Neural cell (in vitro differentiated cells): ENCODE results near the gene ST6GALNAC3. TPM values are rescaled to one million over a fixed set of nuclear protein-coding genes. Genes with fewer than 3 reads are reported as not detected.

Experiments
- H2AFZ ChIP-seq: fragments of 200-600, 300-800 bp; sonication (generic), shearing (Covaris generic); 2 replicates; pipeline ENCODE4 v1.6.0; 2014; ENCODE audit warnings: low read depth, mild to moderate bottlenecking, antibody characterized with exemption, low read length, moderate library complexity
- H3F3A ChIP-seq: fragments of 200-600 bp; shearing (Covaris generic); 2 replicates; pipeline ENCODE4 v1.6.1; 2016; ENCODE audit warnings: mild to moderate bottlenecking, moderate library complexity, mixed read lengths, antibody characterized with exemption, low read length; ENCODE audit not compliant: insufficient read depth, poor library complexity, severe bottlenecking
- H3K27ac ChIP-seq: fragments of 200-600, 300-800 bp; sonication (generic), shearing (Covaris generic); 2 replicates; pipeline ENCODE4 v1.5.1; 2014; ENCODE audit warnings: mild to moderate bottlenecking, low read length, moderate library complexity
- H3K27me3 ChIP-seq: fragments of 300-800, 200-600 bp; sonication (generic), shearing (Covaris generic); 2 replicates; pipeline ENCODE4 v1.6.0; 2014; ENCODE audit warnings: mild to moderate bottlenecking, low read depth, low read length, moderate library complexity; ENCODE audit not compliant: insufficient read depth
- H3K36me3 ChIP-seq: fragments of 300-800, 200-600 bp; sonication (generic), shearing (Covaris generic); 2 replicates; pipeline ENCODE4 v1.5.1; 2014; ENCODE audit warnings: mild to moderate bottlenecking, antibody characterized with exemption, low read length, moderate library complexity; ENCODE audit not compliant: insufficient read depth
- H3K4me2 ChIP-seq: fragments of 300-800, 200-600 bp; sonication (generic), shearing (Covaris generic); 2 replicates; pipeline ENCODE4 v1.6.0; 2014; ENCODE audit warnings: mild to moderate bottlenecking, low read length
- H3K4me3 ChIP-seq: fragments of 300-800, 200-600 bp; sonication (generic), shearing (Covaris generic); 2 replicates; pipeline ENCODE4 v1.5.1; 2014; ENCODE audit warnings: mild to moderate bottlenecking, low read length, moderate library complexity
- H3K79me2 ChIP-seq: fragments of 200-600 bp; shearing (Covaris generic); replicated peaks from 2 replicates; pipeline ENCODE4 v1.6.0; 2014; ENCODE audit warnings: mild to moderate bottlenecking, low read length, moderate library complexity; ENCODE audit not compliant: insufficient read depth
- H3K9ac ChIP-seq: fragments of 300-800, 200-600 bp; sonication (generic), shearing (Covaris generic); 2 replicates; pipeline ENCODE4 v1.6.1; 2016; ENCODE audit warnings: mild to moderate bottlenecking, low read length, mixed read lengths
- H3K9me2 ChIP-seq: fragments of 200-600 bp; shearing (Covaris generic); 2 replicates; pipeline ENCODE4 v1.6.1; 2016; ENCODE audit warnings: mild to moderate bottlenecking, low read length, mixed read lengths; ENCODE audit not compliant: insufficient read depth
- H3K9me3 ChIP-seq: fragments of 200-600, 300-800 bp; sonication (generic), shearing (Covaris generic); 2 replicates; pipeline ENCODE4 v1.6.1; 2016; ENCODE audit warnings: mild to moderate bottlenecking, mixed run types, low read length, moderate library complexity, mixed read lengths
- H4K20me1 ChIP-seq: fragments of 200-600 bp; shearing (Covaris generic); 2 replicates; pipeline ENCODE4 v1.6.1; 2016; ENCODE audit warnings: mild to moderate bottlenecking, mixed run types; ENCODE audit not compliant: insufficient read depth
- CTCF ChIP-seq: fragments of 450-650 bp; IDR thresholded peaks from 2 replicates; pipeline ENCODE4 v1.5.1; 2014; ENCODE audit warnings: antibody characterized with exemption, mild to moderate bottlenecking, moderate library complexity; ENCODE audit not compliant: poor library complexity, severe bottlenecking
- EP300 ChIP-seq: fragments of 450-650 bp; conservative IDR thresholded peaks from 2 replicates; pipeline ENCODE4 v1.6.1; 2014; ENCODE audit warnings: antibody characterized with exemption, mild to moderate bottlenecking, moderate library complexity; ENCODE audit not compliant: poor library complexity, severe bottlenecking
- EZH2 ChIP-seq: fragments of 200-600, 300-800 bp; shearing (Covaris generic), sonication (generic); IDR thresholded peaks from 2 replicates; pipeline ENCODE4 v1.6.1; 2014; ENCODE audit warnings: antibody characterized with exemption, low read length, borderline replicate concordance, mild to moderate bottlenecking; ENCODE audit not compliant: insufficient read depth, poor library complexity, severe bottlenecking
- MXI1 ChIP-seq: fragments of 450-650 bp; conservative IDR thresholded peaks from 2 replicates; pipeline ENCODE4 v1.6.1; 2014; ENCODE audit warnings: antibody characterized with exemption, mild to moderate bottlenecking; ENCODE audit not compliant: poor library complexity, severe bottlenecking
- POLR2AphosphoS5 ChIP-seq: IDR thresholded peaks from 2 replicates; pipeline ENCODE4 v1.6.1; 2012
- RAD21 ChIP-seq: fragments of 450-650 bp; conservative IDR thresholded peaks from 2 replicates; pipeline ENCODE4 v1.6.1; 2014; ENCODE audit warnings: antibody characterized with exemption, mild to moderate bottlenecking, moderate library complexity
- REST ChIP-seq: IDR thresholded peaks from 2 replicates; pipeline ENCODE4 v1.6.1; 2012; ENCODE audit warnings: borderline replicate concordance
- SMC3 ChIP-seq: fragments of 450-650 bp; conservative IDR thresholded peaks from 2 replicates; pipeline ENCODE4 v1.6.1; 2014; ENCODE audit warnings: antibody characterized with exemption, mild to moderate bottlenecking, moderate library complexity; ENCODE audit not compliant: poor library complexity
- TAF1 ChIP-seq: IDR thresholded peaks from 2 replicates; pipeline ENCODE4 v1.6.1; 2012; ENCODE audit warnings: low read depth
- polyA plus RNA-seq: library from polyadenylated mRNA; depleted of rRNA; stranded (reverse); fragments of >200 nt; gene quantifications from 2 replicates; pipeline ENCODE4 v1.2.3, GENCODE V29; 2014

The ST6GALNAC3 gene
- polyA plus RNA-seq, 1 donor from 2014 or later: 3.6 TPM

GRCh38 chr1:76492752-76493430 is 418.3 kb downstream of the ST6GALNAC3 start:
- H3K9me2 ChIP-seq: no peaks in the 10 kb centered on the region
- H3F3A ChIP-seq: no peaks in the 10 kb centered on the region
- H3K79me2 ChIP-seq: no peaks in the 10 kb centered on the region
- H4K20me1 ChIP-seq: no peaks in the 10 kb centered on the region
- H3K4me2 ChIP-seq: no peak overlapping the region
- no peaks in the 10 kb centered on the region for H3K36me3 ChIP-seq
- H3K27me3 ChIP-seq: no peaks in the 10 kb centered on the region
- no peak overlapping the region for H3K4me3 ChIP-seq
- no peak overlapping the region for H3K27ac ChIP-seq
- H2AFZ ChIP-seq: no peak overlapping the region
- no peaks in the 10 kb centered on the region for H3K9me3 ChIP-seq
- no peak overlapping the region for H3K9ac ChIP-seq
- TF ChIP-seq REST (no peak), RAD21 (no peak), MXI1 (no peak), TAF1 (no peak), CTCF (no peak)

- H4K20me1 ChIP-seq: no peaks in the 10 kb centered on the region
- H3K9ac ChIP-seq: no peak overlapping the region
- no peaks in the 10 kb centered on the region for H3K27me3 ChIP-seq
- no peaks in the 10 kb centered on the region for H3K36me3 ChIP-seq
- H3K9me2 ChIP-seq: no peaks in the 10 kb centered on the region
- no peaks in the 10 kb centered on the region for H3K79me2 ChIP-seq
- no peaks in the 10 kb centered on the region for H3K9me3 ChIP-seq
- H2AFZ ChIP-seq: no peak overlapping the region
- H3K4me2 ChIP-seq: no peak overlapping the region
- no peak overlapping the region for H3K27ac ChIP-seq
- no peaks in the 10 kb centered on the region for H3F3A ChIP-seq
- TF ChIP-seq EP300 (no peak), EZH2 (no peak), SMC3 (no peak), MXI1 (no peak), RAD21 (no peak), REST (no peak), POLR2AphosphoS5 (no peak), CTCF (no peak), TAF1 (no peak)
- H3K4me3 ChIP-seq: no peak overlapping the region
These were observed 420.3 kb downstream of the ST6GALNAC3 start for GRCh38 chr1:76494807-76495206.
